Measurements from ENCODE around the gene CDH3.

DNA sequence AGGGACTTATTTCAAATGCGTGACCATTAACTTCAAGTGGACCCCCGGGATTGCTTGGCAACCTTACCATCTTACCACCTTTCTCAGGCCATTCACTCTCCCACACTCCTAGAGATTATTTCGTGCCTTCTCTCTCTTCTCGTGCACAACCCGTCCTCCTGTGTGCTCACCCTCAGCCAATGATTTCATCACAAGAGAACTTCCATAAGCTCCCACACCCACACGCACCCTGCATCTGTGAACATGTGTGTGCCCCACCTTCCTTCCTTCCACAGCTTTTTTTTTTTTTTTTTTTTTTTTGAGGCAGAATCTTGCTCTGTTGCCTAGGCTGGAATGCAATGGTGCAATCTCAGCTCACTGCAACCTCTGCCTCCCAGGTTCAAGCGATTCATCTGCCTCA lies 27.4 kb upstream of the CDH3 start:
- TF ChIP-seq EP300 (IDR thresholded peaks at IDR 0.05; ENCODE audit: borderline replicate concordance in 1 of 2, low read depth in 2 of 2, low read length in 2 of 2), result no peak
- no peak for TF ChIP-seq CHD2 (IDR thresholded peaks at IDR 0.05; ENCODE audit: low read length)
- TF ChIP-seq POLR2A (IDR thresholded peaks at IDR 0.05; ENCODE audit: control extremely low read depth in 1 of 2, low read depth in 2 of 2, low read length in 2 of 2), result no peak
- TF ChIP-seq, protein P1, sequence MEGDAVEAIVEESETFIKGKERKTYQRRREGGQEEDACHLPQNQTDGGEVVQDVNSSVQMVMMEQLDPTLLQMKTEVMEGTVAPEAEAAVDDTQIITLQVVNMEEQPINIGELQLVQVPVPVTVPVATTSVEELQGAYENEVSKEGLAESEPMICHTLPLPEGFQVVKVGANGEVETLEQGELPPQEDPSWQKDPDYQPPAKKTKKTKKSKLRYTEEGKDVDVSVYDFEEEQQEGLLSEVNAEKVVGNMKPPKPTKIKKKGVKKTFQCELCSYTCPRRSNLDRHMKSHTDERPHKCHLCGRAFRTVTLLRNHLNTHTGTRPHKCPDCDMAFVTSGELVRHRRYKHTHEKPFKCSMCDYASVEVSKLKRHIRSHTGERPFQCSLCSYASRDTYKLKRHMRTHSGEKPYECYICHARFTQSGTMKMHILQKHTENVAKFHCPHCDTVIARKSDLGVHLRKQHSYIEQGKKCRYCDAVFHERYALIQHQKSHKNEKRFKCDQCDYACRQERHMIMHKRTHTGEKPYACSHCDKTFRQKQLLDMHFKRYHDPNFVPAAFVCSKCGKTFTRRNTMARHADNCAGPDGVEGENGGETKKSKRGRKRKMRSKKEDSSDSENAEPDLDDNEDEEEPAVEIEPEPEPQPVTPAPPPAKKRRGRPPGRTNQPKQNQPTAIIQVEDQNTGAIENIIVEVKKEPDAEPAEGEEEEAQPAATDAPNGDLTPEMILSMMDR (IDR thresholded peaks at IDR 0.05; ENCODE audit: control extremely low read depth in 1 of 3, insufficient read depth in 1 of 3, low read depth in 1 of 3, low read length in 3 of 3), result no peak
- no peak for TF ChIP-seq EZH2 (IDR thresholded peaks at IDR 0.05; ENCODE audit: low read depth, low read length, severe bottlenecking)
- no peak for TF ChIP-seq KDM1A (IDR thresholded peaks at IDR 0.05; ENCODE audit: borderline replicate concordance, low read length)
- TF ChIP-seq SRF (IDR thresholded peaks at IDR 0.05; ENCODE audit: low read depth, low read length), result no peak
- no peak for TF ChIP-seq TCF12 (IDR thresholded peaks at IDR 0.05; ENCODE audit: low read depth, low read length)
- TF ChIP-seq EGR1 (IDR thresholded peaks at IDR 0.05; ENCODE audit: borderline replicate concordance, low read depth, low read length), result no peak
- no peak for TF ChIP-seq MAFK (IDR thresholded peaks at IDR 0.05; ENCODE audit: low read depth, low read length)
- no peak for TF ChIP-seq POLR2AphosphoS5 (IDR thresholded peaks at IDR 0.05; ENCODE audit: low read depth, low read length)
- TF ChIP-seq CBX5 (IDR thresholded peaks at IDR 0.05; ENCODE audit: low read depth, low read length), result no peak
- no peak for TF ChIP-seq SP4 (IDR thresholded peaks at IDR 0.05; ENCODE audit: low read length)
- TF ChIP-seq GTF2F1 (IDR thresholded peaks at IDR 0.05; ENCODE audit: borderline replicate concordance, low read depth, low read length), result no peak
